ENCODE results near the gene CABCOCO1.

Gene CABCOCO1

GRCh38 chr10:61774031-61774430 is 111.3 kb downstream of the CABCOCO1 start:
- TF ChIP-seq CTCF (conservative IDR thresholded peaks at IDR 0.05; ENCODE audit: low read depth) = no peak
- no peak for DNase-seq (ENCODE audit: low spot score)
- H3K27ac ChIP-seq = no peak overlapping the region
- ChIA-PET POLR2A (ENCODE audit: low non-redundant PET) (no interaction called here), CTCF (no interaction called here)

DNA sequence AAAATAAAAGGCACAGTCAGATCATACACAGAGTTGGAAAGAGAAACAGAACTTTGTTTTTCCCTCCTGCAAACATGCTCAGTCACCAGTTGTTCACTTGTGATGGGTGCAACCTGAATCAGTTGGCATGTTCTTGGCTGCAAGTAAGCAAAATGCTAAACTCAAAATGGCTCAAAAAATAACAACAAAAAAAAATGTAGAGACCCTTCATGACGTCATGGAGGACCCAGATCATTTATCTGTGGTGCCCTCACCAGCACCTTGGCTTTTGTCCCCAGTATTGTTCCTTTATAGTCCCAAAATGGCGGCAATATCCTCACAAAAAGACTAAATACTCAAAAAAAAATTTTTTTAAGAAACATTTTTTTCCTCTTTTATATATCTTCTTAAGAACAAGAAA is 112.4 kb downstream of the CABCOCO1 start:
- POLR2A ChIA-PET (ENCODE audit: low non-redundant PET) = no interaction called here
- no peak for DNase-seq (ENCODE audit: low spot score)
- no peak for TF ChIP-seq CTCF (conservative IDR thresholded peaks at IDR 0.05; ENCODE audit: low read depth)
- CTCF ChIA-PET = no interaction called here
- H3K27ac ChIP-seq = no peak overlapping the region

GRCh38 chr10:61776615-61777266 is 114.0 kb downstream of the CABCOCO1 start:
- ChIA-PET POLR2A (ENCODE audit: low non-redundant PET) (no interaction called here), CTCF (interaction anchor here (0.6 kb wide), 1 partner anchor 249 kb away, joined by 3 read pairs; no protein-coding TSS in a partner anchor)
- TF ChIP-seq CTCF (conservative IDR thresholded peaks at IDR 0.05; ENCODE audit: low read depth) = no peak
- no peak for DNase-seq (ENCODE audit: low spot score)
- no peak overlapping the region for H3K27ac ChIP-seq

DNA sequence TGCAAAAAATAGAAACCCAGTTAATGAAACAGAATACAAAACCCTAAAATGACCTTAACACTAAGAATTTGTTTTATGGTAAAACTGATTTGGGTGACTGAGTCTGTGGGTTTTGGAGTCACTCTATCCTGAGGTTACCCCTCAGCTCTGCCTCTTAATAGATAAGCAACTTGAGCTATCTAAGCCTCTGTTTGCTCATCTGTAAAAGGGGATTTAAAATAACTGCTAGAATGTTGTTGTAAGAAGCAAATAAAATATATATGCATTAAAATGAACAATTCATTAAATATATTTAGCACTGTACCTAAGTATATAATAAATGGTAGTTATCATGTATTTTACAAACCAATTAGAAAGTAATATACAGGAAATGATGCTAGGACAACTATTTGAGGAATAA is 115.4 kb downstream of the CABCOCO1 start:
- CTCF ChIA-PET = no interaction called here
- no peak for DNase-seq (ENCODE audit: low spot score)
- POLR2A ChIA-PET (ENCODE audit: low non-redundant PET) = no interaction called here
- TF ChIP-seq CTCF (conservative IDR thresholded peaks at IDR 0.05; ENCODE audit: low read depth) = no peak
- H3K27ac ChIP-seq = no peak overlapping the region

GRCh38 chr10:61779276-61779675 is 116.5 kb downstream of the CABCOCO1 start:
- ChIA-PET CTCF (no interaction called here), POLR2A (ENCODE audit: low non-redundant PET) (no interaction called here)
- TF ChIP-seq CTCF (conservative IDR thresholded peaks at IDR 0.05; ENCODE audit: low read depth) = no peak
- DNase-seq (ENCODE audit: low spot score) = no peak
- no peak overlapping the region for H3K27ac ChIP-seq

GRCh38 chr10:61779950-61780659 is 117.4 kb downstream of the CABCOCO1 start:
- ChIA-PET CTCF (interaction anchor here (0.7 kb wide), 1 partner anchor 112 kb away, joined by 3 read pairs; no protein-coding TSS in a partner anchor), POLR2A (ENCODE audit: low non-redundant PET) (no interaction called here)
- TF ChIP-seq CTCF (conservative IDR thresholded peaks at IDR 0.05; ENCODE audit: low read depth) = no peak
- DNase-seq (ENCODE audit: low spot score) = peak; percentile 76
- H3K27ac ChIP-seq = no peak overlapping the region

All from RWPE1 (cell line).